ENCODE measurements around the gene CDK12.
A peak's percentile ranks its signal among the peaks of the same experiment; 100 is the strongest.

The CDK12 gene

GRCh38 chr17:39549747-39550573 lies 88.7 kb downstream of the CDK12 start:
- DNase-seq, result no peak

DNA sequence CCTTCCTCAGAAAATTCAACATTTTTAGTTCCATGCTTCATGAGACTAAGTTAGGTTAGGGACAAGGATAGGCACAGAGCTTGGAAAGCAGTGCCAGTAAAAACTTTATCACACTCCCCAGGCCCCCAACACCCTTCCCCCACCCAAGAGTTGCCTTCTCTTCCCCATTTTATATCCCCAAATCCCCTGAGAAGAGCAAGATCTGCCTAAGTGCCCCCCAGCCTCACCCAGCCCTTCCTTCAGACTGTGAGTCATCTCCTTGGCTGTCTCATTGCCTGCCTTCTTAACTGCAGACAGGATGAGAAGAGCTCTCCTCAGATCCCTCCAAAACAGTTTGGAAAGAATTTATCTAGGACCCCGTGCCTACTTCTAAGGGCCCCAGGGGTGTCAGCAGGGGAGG lies 90.6 kb downstream of the CDK12 start:
- no peak for DNase-seq

GRCh38 chr17:39553341-39553945 lies 92.2 kb downstream of the CDK12 start:
- peak; percentile 35 for DNase-seq

DNA sequence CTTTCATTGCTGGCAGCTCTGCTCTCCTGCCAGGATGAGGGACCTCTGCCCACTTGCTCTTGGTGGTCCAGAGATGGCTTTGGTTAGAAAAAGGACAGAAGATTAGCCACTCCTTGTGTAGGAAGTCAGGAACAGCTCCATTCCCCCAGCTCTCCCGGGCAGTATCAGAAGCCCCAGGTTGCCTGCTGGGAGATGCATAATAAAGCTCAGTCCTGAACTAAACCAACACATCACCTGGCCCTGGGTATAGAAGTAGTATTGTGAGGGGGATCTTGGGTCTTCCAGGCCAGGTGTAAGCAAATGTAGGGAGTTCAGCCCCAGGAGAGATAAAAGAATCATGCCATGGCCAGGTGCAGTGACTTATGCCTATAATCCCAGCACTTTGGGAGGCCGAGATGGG lies 94.1 kb downstream of the CDK12 start:
- DNase-seq, result no peak

- DNase-seq, result no peak
Observed at GRCh38 chr17:39556423-39556822, 95.1 kb downstream of the CDK12 start.

GRCh38 chr17:39562395-39562794 lies 101.1 kb downstream of the CDK12 start:
- DNase-seq, result no peak

DNA sequence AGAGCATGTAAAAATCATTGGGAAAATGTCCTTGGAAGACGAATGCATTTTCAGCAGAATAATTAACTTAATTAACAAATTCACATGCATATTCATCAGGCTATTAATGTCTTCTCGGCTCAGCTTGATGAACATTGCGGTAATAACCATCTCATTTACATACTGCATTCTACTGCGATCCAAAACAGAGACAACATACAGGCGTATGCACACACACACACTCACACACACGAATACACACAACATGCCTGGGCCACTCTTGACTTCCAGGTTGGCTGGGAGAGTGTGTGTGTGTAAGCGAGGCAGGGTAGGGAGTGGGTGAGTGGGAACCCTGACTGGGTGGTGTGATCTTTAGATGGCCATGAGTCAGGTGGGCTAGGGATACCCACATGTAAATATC lies 101.7 kb downstream of the CDK12 start:
- DNase-seq, result no peak

DNA sequence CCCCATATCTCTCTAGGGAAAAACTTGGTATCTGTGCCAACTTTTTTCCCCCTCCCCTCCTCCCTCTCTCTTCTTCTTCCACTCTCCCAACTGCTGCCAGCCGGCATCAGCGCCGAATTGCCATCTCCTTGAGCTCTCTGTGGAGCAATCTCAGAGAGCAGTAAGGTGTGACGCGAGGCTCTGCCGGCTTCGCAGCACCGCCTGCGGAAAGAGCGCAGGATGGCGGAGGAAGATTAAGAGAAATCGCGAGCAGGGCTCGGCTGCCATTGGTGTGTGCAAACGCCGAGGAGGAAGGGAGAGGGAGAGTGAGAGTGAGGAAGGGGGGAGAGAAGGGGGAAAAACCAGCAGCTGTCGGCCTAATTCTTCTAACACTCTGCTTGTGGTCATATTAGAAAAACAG lies 102.2 kb downstream of the CDK12 start:
- no peak for DNase-seq

DNA sequence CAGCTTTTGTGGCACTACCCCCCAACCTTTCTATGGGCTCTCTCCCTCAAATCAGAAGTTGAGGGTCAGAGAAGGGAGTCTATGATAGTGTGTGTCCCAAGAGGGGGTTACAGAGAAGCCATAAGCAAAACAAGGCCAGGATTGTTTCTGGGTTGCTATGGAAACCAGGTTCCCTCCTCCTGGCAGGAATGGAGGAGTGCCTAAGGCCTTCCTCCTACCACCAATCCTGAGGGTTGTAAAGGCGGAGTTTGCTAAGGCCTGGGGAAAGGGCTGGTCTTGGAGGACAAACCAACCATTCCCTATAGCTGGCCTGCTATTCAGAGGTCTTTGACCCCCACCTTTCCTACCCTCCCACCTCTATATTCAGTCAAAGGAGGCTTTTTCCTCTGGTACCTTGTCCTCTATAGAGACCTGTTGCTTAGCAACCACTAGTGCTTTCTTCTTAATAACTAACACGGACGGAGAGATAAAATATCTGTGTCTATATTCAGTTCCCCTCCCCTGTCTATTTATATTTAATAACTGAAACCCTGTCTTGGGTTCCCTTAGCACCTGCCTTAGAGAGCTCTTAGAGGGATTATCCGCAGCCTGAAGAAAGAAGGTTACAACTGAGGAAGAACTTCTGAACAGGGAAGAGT lies 103.0 kb downstream of the CDK12 start:
- no peak for DNase-seq

DNA sequence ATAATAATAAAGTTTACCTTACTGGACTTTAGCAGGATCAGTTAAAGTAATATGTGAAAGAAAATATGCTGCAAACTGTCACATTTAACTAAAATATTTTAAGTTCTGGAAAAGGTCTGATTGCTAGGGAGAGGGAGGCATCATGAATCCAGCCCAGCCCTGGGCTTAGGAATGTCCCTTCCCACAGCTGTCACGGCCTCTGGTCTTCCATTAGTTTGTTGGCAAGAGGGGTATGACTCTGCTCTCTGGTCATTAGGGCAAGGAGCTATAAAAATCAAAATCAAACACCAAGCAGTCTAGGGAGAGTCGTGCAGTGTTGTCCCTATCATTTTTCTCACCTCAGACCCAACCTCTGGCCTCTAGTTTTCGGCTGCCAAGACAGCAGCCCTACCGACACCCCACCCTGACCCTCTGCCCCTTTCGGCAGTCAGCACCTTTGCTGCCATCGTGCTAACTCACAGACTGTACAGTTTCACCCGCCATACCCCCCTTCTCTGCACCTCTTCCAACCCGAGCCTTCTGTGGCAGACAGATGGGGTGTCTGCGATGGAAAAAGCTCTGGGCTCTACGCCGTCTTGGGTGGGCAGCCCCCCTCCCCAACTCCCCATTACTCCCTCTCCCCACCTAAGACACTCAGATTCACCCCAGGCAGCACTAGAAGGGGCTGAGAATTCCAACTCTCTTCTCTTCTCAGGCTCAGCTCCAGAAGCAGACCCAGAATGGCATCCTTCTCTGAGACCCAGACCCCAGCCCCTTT lies 105.0 kb downstream of the CDK12 start:
- no peak for DNase-seq

DNA sequence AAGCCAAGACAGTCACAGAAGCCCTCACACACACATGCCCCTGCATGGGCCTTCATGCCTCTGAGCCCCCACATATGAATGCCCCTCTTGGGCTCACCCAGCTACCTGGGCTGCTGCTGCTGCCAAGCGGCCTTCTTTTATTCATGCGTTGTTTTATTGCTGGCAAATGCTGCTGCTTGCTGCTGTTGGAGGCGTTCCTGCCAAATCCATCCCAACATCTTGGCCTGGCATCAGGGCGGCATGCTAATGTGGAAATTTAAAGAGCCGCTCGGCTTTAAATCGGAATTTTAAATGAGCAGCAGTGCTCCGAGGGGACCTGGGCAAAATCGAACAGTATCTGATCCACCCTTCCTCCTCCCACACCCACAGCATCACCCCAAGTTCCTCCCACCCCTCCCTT lies 107.4 kb downstream of the CDK12 start:
- DNase-seq, result no peak

DNA sequence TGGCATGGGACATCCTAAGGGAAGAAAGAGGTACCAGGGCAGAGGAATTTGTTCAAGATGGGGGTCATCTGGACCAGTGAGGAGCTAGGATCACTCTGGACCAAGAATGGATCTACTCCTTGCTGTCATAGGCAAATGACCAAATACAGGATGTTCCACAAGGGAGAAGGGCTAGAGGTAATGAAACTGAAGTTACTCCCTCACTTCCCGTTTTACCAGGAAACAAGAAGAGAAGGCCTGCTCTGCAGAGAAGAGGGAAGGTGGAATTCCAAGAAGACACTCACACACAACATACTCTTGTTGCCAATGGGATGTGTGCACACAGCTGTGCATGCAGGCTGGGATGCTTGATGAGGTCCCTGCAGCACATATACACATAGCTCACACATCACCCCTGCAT lies 107.8 kb downstream of the CDK12 start:
- DNase-seq, result no peak

- no peak for DNase-seq
Observed at GRCh38 chr17:39572121-39572520, 110.8 kb downstream of the CDK12 start.

DNA sequence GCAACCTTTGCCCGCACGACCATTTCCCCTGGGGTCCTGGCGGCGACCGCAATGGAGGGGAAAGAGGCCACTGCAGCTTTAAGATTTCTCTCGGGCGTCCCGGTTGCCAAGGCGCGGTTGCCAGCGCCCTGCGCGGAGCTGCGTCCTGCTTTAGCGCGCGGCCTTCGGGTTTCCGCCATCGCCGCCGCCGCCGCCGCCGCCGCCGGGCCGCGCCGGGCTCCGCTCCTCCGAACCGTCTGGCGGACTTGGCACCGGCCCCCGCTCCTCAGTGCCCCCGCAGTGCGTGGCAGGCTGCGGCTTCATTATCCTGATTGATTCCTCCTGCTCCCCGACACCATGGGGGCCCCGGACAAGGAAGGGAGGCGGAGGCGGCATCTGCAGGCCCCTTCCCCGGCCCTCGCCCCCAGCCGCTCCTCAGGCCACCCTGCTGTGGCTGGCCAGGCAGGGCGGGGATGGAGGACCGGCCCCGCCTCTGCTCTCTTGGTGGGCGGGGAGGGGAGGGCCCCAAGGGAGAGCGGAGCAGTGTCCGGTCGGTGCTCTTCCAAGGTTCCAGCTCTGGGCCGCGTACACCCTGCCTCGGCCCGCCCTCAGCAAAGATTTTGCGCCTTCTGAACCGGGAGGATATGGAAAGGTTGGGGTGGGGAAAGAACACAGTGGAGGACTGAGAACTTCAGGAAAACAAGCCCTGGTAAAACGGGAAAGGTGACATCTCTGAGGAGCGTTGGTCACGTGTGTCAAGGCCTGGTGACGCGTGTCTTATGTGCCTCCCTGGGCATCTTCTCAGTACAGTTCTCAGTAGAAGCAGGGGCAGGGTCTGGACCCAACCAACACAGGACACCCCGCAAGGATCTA lies 112.4 kb downstream of the CDK12 start:
- peak; percentile 59 for DNase-seq

- no peak for DNase-seq
Observed at GRCh38 chr17:39576187-39576586, 114.9 kb downstream of the CDK12 start.

- DNase-seq, result no peak
Observed at GRCh38 chr17:39578272-39578671, 117.0 kb downstream of the CDK12 start.

GRCh38 chr17:39579318-39580081 lies 118.2 kb downstream of the CDK12 start:
- no peak for DNase-seq

- no peak for DNase-seq
Observed at GRCh38 chr17:39580082-39580468, 118.8 kb downstream of the CDK12 start.

- no peak for DNase-seq
Observed at GRCh38 chr17:39581071-39581758, 119.9 kb downstream of the CDK12 start.

DNA sequence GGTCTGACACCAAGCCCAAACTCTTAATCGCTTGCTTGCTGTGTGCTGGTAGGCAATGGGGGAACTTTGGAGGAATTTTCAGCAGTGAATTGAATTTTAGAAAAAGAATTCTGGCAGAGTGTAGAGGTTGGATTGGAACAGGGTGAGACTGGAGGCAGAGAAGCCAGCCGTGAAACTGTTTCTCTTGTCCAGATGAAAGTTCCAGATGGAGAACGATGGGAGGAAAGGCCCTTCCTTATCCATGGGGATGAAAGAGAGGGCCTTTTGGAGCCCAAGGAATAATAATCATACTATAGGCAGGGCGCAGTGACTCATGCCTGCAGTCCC lies 120.4 kb downstream of the CDK12 start:
- no peak for DNase-seq

DNA sequence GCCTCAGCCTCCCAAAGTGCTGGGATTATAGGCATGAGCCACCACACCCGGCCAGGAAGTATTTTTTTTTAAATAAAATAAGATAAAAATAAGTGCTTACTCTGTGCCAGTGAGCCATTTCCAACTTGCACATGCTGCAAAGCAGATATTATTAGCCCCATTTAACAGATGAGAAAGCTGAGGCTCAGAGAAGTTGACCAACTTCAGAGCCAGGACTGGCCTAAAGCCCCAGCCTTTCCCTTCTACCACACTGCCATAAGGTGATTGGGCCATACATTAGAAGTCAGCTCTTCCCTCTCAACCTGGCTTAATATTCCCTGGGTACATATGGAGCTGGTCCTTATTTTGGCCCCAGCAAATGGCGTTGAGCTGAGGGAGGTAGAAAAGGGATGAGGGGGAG lies 121.4 kb downstream of the CDK12 start:
- no peak for DNase-seq

Measured in HCEC 1CT (cell line).